HG03103 (cell line): Measurements from ENCODE around the gene GLP1R.

ENCODE experiments used
- ATAC-seq: cut with Tn5 transposase; IDR thresholded peaks from one replicate; pipeline ENCODE4 v1.9.1; 2021; ENCODE audit warnings: low read depth; ENCODE audit not compliant: unreplicated experiment

GLP1R gene

DNA sequence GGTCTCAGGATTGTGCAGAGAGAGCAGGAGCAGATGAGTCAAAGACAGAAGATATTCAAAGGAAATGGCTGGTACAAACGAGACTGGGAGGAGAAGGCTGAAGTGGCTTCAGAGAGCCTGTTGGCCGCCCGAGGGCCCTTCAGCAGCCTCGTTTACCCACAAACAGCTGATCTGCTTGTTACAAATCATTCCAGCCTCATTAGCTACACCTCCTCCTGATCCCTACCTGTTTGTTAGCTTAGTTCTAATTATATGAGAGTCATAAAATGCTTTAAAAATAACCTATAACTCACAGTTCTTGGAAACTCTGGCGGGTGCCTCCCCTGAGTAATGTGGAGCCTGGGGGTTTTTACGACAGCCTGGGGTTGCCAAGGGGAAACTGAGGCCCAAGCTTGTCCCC is 12.6 kb downstream of the GLP1R start:
- ATAC-seq: no peak

DNA sequence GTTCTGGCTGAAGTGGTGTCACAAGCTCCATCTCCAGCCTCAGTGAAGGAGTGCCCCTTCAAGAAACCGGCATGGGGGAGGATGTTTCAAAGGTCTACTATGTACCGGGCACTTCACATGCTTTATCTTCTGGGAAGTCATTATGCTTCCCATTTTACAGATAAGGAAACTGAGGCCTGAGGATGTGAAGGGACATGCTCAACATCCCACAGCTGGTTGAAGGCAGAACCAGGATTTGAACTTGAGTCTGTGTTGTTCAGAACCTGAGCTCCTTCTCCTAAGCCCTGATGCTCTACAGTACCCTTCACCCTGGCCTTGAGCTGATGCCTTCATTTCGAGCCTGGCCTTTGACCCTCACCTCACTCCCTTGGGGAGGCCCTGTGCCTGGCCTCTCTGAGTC is 13.0 kb downstream of the GLP1R start:
- ATAC-seq: no peak

- no peak for ATAC-seq
Observed at GRCh38 chr6:39062014-39062740, 13.6 kb downstream of the GLP1R start.

GRCh38 chr6:39063526-39063925 is 14.9 kb downstream of the GLP1R start:
- ATAC-seq: no peak

DNA sequence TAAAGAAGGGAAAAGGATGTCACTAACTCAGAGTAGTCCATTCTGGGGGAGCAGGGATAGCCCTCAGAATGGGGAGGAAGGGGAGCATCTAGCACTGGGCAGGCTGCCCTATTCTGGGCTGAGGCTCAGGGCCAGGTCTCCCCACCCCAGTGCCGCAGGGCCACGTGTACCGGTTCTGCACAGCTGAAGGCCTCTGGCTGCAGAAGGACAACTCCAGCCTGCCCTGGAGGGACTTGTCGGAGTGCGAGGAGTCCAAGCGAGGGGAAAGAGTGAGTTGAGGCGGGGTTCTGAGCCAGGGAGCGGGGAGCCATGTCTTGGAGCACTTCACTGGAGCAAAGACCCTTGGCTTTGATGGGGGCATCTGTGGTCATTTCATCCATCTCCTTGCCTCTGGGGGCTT is 17.0 kb downstream of the GLP1R start:
- ATAC-seq: no peak

DNA sequence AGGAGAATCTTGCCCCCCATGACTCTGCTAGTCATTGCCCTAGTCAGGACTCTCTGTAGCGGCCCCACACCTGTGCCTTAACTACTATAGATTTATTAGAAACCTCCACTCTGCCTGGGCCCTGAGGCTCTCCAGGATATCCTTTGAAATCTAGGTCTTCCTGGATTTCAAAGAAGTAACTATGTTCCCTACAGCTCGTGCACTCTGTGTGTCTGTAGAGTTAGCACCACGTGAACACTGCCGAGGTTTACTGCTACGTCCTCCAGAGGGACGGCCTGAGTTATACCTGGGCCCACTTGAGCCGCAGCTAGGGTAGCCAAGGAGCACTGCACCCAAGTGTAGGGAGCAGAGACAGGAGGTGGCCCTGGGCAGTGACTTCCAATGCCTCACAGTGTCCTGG is 19.8 kb downstream of the GLP1R start:
- ATAC-seq: no peak

- no peak for ATAC-seq
Observed at GRCh38 chr6:39072830-39073229, 24.2 kb downstream of the GLP1R start.

DNA sequence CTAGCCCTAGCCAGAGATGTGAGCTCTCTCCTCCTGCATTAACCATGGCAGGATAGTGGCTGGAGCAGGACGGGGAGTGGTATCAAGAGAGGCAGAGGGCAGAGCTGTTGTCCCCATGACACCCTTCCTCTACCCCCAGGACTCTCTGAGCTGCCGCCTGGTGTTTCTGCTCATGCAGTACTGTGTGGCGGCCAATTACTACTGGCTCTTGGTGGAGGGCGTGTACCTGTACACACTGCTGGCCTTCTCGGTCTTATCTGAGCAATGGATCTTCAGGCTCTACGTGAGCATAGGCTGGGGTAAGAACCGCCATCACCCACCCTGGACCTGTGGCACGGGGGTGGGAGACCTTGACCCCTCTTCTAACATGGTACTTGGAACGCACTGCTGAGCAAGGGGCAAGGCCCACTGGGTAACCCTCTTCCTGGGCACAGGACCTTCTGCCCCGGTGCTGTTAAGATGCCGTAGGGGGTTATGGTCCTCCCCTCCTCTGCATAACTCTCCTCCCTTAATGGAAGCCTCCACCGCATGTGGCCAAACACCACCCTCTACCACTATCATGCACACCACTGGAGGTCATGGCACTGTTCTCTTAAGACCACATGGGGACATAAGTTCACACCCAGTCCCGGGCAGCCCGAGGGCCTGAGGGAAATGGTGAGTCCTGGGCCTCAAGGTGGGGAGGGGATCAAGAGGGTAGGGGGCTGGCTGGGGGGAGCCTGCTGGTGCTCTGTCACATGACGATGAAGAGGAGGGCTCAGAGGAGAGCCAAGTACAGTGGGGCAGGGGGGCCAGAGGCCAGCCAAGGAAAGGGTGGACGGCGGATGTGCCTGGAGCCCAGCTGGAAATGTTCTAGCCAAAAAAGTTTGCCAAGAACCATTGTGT is 25.1 kb downstream of the GLP1R start:
- no peak for ATAC-seq

GRCh38 chr6:39074486-39074885 is 25.9 kb downstream of the GLP1R start:
- no peak for ATAC-seq

DNA sequence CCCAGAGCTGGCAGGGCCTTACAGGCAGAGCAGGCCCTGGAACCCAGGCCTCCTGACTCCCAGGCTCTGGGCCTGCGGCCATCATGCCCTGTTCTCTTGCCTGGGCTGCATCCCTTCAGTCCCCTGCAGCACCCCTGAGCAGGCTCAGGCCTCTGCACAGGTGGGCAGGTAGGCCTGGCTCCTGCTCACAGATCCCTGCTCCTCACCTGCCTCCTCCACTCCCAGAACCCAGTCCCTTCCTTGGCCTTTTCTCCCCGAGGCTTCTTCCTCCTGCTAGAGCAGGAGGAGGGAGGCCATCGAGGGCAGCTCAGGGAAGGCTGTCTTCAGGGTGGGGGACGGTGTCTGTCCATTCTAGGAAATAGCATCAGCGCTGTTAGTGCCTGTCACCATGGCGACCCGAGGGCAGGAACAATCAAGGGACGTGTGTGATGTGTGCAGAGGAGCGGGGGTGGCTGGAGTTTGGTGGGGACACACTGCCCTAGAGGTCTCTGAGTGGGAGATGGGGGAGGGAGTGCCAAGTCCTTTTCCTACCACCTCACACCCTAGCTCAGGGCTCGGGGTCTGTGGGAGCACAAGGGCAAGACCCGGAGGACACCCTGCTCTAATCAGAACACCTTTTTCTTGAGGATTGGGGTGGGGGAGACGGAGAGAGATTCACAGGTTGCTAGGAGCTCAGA is 26.6 kb downstream of the GLP1R start:
- no peak for ATAC-seq

DNA sequence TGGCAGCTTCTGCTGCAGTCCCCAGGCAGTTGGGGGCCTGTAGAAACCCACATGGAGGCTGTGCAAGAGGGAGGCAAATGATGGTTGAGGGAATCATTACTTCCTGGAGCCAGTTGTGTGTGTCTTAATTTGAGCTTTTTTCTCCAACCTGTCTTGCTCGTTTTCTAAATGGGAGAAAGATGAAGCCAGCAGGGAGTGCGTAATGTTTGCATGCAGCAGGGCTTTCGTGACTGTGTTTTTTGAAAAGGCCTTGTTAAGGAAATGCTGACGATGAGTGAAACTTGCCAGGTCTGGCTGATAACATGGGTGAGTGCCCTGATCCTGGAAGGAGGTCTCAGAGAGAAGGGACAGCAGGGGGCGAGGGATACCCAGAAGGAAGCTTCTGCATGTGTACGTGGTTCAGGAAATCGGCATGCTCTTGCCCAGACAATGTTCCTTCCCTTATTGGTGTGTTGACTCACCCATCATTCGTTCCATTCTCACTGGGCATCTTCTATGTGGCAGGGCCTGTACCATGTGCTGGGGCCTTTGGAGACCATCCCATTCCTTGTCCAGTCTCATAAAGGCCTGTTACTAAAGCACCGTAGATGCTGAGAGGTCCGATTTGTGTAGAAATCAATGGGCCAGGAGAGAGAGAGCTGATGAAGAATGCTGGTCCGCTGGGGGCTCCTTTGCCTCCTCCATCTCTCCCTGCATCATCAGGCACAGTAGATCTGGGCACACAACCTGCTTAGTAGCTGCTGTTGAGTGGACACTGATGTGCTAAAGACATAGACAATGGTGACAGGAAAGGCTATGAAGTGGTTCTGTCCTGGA is 27.4 kb downstream of the GLP1R start:
- ATAC-seq: no peak

GRCh38 chr6:39076623-39077535 is 28.3 kb downstream of the GLP1R start:
- no peak for ATAC-seq

DNA sequence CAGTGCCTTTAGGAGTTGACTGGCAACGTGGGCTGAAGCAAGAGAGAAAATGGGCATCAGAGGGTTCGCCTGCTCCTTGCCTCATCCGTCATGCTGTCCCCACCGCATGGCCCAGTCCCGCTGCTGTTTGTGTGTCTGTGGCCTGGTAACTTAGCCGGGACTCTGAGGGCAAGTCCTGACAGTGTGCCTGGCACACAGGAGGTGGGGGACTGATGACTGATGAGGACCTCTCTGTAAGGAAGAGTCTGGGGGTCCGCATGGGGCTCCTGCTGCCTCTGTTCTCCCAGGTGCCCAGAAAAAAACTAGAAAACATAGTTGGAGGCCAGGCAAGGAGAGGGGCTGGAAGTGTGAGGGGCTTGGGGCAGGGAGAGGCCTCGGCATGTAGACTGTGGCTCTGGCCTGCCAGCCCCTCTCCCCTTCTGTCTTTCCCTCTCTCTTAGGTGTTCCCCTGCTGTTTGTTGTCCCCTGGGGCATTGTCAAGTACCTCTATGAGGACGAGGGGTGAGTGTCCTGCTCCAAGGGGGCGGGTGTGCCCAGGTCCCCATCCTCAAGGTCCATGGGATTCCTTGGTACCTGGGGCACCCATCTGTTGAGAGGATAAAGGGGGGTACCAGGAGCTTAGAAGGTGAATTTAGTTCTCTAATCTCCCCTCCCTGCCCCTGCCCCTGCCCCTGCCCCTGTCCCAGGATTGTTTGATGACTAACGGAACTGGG is 29.5 kb downstream of the GLP1R start:
- no peak for ATAC-seq

- ATAC-seq: no peak
Observed at GRCh38 chr6:39078695-39079094, 30.1 kb downstream of the GLP1R start.

GRCh38 chr6:39079197-39080125 is 30.9 kb downstream of the GLP1R start:
- no peak for ATAC-seq

DNA sequence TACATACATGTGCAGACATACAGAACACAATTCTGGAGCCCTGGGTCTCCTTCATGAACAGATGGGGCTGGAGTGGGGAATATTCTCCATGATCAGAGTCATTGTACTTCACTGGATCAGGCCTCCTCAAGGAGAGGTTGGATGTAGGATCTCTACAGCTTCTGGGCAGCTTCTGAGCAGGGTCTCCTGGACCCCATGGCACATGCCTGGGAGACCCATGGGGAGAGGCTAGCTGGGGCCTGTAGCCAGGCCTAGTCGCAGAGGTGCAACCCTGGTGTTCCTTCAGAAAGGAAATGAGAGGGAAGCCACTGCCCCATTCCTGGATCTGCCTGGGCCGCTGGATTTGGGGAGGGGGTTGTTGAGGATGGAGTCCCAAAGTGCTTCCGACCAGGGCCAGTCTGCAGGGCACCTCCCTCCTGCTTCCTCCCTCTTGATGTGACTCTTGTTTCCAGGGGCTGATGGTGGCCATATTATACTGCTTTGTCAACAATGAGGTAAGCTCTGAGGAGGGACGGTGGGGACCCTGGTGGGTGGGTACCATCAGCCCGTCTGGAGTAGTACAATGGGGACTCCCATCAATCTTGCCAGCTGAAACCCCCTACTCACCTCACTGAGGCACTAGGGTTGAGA is 31.8 kb downstream of the GLP1R start:
- ATAC-seq: no peak

DNA sequence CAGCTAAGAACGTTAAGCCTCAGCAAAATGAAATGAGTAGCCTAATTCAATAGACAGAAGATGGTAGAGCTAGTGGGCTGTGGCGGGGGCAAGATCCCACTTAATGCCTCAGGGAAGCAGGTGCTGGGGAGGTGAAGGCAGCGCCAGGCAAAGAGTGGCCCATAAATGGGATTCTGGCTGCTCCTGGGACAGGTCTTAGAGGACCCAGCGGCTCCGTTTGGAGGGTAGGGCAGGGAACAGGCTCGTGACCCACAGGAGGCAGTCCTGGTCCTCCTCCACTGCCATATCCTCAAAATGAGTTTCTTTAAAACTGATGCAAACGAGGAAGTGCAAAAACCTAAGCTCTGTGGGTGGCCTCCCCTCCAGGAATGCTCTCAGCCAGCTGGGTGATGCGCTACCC is 33.7 kb downstream of the GLP1R start:
- ATAC-seq: no peak
